GM19035 (cell line): ENCODE data around the gene PIK3R3.

Source experiments
- ATAC-seq: cut with Tn5 transposase; IDR thresholded peaks from one replicate; pipeline ENCODE4 v1.9.1; 2021; ENCODE audit not compliant: unreplicated experiment

The PIK3R3 gene

DNA sequence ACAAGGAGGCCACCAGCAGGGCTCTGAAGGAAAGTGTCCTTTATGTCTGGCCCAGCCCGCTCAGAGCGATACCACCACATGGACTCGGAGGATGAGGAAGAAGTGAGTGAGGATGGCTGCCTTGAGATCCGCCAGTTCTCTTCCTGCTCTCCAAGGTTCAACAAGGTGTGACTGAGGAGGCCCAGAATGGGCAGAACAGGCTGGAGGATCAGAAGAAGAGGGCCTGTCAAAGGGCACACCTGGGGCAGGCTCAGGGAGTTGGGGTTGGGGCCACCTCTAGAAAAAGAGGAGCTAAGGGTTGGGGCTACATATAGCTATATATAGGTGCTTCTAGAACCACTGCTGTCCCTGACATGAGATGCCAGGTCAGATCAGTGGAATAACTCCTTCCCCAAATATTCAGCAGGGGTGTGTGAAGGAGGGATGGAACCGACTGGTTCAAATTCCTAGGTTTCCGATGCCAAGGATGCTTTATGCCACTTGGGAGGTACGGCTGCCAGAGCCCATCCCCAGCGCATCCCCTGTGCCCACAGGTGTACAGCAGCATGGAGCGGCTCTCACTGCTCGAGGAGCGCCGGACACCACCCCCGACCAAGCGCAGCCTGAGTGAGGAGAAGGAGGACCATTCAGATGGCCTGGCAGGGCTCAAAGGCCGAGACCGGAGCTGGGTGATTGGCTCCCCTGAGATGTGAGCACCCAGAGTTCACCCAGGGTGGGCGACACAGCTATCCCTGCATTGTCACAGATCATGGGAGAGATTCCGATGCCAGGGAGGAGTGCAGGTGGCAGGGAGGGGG, 102.2 kb downstream of the PIK3R3 start:
- ATAC-seq = no peak

DNA sequence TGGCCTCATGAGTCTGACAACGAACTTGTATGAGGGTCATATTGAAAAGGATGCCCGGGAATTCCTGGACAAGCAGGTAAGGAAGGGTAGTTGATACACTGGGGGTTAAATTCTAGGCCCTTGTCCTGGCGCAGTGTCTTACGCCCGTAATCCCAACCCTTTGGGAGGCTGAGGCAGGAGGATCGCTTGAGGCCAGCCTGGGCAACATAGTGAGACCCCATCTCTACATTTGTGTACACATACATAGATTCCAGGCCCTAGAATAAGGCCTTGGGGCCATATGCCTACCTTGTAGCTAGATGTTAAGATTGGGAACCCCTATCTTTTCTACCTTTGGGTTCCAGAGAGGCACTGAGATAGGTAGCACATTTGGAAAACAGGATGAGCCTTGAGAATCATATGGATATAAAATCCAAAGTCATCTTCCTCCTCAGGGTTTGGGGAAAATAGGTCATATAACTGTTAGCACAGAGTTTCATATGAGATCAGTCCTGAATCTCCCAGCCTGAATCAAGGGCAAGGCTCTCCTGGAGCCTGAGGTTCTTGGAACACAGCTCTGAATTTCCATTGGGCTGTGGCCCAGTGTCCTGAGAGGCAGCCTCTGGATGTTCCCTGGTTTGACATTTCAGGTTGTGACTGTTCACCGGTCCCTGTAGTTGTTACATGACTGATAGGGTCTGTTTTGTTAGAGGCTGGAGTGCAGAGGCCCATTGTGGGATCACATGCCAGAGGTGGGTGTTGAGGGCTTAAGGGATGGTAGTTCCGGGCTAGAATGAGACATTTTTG, 104.4 kb downstream of the PIK3R3 start:
- ATAC-seq = no peak

DNA sequence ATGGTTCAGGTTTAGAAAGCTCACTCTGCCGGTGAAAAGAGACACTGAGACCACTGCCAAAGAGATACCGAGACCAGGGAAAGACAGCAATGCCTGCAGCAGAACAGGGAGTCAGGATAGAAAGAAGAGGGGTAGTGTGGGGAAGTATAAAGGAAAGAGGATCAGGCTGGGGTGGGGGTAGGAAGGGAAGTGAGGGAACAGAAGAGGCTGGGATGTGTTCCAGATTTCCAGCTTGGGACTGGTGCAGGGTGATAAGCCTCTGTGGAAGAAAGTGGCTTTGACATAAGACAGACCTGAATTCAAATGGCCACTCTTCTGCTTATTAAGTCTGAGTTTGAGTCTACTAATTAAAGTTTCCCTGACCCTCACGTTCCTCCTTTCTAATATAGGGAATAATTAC, 105.9 kb downstream of the PIK3R3 start:
- ATAC-seq = no peak

DNA sequence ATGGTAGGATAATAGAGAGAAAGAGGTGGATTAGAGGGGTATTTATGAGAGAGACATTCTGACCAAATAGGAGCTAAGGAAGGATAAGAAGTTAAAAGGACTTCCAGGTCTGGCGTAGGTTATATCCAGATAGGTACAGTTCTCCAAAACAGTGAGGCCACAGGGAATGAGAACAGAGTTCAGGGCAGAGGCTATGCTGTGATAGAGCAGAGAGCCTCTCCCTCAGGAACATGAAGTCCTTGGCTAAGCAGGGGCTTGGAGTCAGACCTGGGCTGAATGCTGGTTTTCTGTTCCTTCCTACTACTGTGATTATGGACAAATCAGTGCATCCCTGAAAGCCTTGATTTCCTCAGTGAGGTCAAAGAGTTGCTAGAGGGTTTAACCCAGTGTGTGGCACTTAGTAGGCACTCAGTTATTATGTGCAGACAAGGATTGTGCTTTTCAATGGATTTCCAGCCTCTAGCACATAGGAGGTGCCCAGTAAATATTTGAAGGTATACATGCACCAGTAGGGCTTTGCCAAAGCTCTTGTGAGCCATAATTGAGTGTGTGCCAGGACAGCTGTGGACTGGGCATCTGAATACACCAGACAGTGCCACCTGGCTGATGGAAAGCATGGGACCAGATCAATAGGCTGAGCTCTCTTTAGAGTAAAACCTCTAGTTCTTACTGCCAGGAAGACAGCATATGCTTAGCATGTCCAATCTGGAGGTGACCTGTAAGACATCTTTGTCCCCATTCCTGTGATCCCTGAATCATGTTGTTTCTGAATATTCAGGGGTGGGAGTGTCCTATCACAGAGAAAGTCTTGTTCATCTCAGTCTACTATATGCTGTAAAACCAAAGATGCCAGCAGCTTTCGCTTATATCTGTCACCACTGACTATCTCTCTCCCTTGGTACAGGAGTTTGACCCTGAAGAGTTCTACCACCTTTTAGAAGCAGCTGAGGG, 111.1 kb downstream of the PIK3R3 start:
- no peak for ATAC-seq

DNA sequence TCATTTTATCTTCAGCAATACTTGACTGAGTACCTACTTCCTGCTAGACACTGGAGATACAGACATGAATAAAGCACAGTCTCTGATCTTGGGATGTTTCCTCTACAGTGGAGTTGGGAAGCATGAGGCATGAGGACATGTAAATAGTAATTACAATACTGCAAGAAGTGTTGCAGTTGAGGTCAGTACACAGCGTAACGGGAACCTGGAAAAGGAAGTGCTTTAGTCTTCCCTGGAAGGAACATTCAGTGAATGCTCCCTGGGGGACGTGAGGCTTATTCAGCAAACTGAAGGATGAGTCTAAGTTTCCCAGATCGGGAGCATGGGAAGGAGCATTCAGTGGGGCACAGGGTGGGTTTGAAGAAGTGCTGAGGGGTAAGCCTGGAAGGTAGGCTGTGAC, 112.4 kb downstream of the PIK3R3 start:
- no peak for ATAC-seq

DNA sequence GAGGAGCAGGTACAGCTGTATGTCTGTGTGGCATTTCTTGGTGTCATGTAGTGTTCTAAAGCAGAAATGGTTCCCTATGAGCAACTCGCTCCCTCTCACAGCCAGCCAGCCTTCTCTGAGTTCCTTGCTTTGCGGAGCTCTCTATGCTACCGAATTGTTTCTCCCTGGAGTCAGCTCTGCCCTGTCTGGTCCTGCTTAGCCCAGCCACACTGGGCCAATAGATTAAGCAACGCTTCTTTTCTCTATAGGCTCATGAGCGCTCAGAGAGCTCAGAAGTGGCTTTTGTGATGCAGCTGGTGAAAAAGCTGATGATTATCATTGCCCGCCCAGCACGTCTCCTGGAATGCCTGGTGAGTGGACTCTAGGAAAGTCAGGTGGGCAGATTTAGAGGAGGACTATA, 113.1 kb downstream of the PIK3R3 start:
- no peak for ATAC-seq

DNA sequence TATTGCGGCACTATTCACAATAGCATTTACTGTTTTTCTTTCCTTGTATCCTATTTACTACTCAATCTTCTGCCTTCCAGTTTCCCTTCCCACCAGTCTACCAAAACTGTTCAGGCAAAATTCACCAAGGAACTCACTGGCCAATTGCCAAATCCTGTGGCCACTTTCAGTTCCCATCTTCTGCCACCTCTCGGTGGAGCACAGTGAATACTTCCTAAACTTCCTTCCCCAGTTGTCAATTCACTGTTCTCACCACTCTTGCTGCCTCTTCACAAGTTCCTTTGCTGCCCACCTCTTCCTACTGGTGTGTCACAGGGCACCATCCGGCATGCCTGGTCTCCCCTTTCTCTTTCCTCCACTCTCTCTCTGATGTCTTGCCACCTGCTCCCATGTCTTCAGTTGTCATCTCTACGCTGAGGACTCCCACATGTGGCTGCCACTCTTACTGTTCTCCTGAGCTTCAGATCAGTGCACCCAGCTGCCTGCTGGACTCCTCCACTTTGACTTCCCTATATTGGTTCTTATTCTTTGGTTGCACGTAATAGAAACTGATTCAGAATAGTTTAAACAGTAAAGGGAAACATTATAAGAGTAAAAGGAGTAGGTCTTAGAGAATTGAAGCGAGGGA, 114.4 kb downstream of the PIK3R3 start:
- no peak for ATAC-seq

DNA sequence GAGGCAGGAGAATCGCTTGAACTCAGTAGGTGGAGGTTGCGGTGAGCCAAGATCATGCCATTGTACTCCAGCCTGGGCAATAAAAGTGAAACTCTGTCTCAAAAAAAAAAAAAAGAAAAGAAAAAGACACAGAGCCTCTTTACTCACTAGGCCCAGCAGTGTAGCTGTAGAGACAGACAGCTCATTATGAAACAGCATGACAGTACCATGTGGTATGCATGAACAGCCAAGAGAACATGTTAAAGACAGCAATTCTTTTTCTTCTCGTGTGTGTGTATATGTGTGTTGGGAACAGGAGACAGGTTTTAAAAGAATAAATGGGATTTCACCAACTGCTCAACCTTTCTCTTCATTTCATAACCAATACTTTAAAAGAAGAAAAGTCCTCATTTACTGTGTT, 118.8 kb downstream of the PIK3R3 start:
- ATAC-seq = no peak

DNA sequence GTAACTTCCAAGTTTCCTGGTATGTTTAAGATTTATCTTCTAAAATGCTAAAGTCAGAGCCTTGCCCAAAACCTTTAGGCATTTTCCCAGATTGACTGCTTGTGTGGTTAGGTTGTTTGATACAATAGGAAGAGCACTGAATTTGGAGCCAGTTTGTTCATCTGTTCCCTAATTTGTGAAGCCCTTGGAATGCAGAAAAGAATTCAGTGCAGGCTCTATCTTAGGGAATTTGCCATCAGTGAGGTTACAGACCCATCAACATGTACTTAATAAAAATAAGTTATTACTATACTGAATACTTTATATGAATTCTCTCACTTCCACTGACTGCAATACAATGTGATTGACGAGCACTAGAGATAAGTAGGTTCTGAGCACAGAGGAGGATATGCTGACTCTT, 120.2 kb downstream of the PIK3R3 start:
- ATAC-seq = no peak

DNA sequence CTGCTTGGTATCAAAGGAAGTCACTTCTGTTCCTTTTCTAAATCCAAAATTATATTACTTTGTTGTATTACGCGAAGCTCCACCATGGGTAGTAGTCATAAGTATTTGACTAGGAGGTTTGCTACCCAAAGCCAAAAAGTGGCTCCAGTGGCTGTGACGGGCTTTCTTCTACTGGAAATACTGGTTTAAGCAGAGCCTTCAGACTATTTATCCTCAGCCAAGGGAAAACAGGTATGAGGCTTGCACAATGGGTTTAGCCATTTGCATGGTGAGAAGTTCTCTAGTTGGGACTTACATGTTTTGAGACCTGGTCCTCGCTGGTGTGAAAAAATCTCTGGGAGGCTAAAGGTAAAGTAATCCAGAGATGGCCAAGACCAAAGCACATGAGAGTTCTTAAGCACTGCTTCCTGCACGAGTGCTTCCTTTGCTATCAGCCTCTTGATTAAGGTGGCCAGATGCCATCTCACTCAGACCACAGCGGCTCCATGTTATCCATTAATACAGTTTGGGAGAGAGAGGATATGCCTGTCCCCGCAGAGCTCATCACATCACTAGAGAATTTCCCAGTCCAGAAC, 121.2 kb downstream of the PIK3R3 start:
- no peak for ATAC-seq

DNA sequence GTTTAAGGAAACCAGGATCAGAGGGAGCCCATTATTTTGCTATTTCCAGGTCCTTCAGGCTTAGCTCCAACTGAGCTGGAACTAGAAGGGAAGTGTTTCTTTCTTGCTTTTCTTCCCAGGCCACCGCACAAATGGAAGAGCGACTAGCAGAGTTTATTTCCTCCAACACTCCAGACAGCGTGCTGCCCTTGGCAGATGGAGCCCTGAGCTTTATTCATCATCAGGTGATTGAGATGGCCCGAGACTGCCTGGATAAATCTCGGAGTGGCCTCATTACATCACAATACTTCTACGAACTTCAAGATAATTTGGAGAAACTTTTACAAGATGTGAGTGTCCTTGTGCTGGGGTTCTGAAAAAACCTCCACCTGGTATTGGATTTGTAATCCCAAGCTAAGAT, 121.8 kb downstream of the PIK3R3 start:
- no peak for ATAC-seq

DNA sequence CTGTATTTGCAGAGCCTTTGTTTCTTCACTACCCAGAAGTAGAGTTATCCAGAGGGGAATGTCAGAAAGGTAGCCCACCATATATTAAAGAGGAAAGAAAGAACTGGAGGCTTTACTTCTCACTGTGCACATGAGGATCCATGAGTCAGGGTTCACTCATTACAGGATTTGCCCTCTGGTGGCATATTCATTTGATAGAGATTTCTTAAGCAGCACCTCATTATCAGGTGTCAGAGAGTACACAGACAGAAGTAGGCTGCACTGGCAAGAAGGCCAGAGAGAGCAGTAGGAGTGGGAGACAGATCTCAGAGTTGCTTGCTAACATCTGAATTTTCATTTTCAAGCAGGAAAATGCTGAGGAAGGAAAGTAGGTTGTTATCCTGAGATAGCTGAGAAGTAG, 123.8 kb downstream of the PIK3R3 start:
- ATAC-seq = no peak

DNA sequence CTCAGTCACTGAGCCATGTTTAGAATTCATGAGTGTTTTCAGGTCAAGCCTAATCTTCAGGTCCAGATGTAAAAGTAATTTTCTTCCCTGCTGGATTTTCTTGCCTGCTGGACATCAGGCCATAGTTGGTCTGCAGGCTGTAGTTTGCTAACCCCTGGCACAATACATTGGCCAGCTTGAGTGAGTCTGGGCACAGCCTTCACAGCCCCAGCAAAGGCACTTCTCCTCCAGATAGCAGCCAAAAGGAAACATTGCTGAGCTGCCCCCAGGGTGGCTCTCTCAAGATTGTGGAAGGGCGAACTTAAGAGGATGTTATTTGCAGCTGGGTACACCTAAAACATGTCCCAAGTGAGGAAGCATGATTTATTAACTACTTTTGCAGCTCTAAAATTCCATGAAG, 126.8 kb downstream of the PIK3R3 start:
- ATAC-seq = no peak

DNA sequence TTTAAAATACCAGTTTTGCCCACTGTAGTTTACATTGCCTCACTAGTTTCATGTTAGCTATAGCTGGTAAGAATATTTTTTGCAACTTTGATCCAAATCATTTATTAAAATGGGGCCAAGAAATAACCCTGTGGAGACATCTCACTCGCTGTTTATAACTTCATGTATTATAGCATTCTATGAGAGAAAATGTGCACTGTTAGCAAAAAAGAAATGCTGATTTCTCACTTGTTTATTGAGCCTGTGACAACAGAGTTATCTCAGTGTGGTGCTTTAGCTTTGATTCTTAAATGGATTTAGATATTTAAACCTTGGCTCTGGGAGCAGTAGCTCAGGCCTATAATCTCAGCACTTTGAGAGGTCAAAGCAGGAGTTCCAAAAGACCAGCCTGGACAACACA, 127.9 kb downstream of the PIK3R3 start:
- no peak for ATAC-seq

DNA sequence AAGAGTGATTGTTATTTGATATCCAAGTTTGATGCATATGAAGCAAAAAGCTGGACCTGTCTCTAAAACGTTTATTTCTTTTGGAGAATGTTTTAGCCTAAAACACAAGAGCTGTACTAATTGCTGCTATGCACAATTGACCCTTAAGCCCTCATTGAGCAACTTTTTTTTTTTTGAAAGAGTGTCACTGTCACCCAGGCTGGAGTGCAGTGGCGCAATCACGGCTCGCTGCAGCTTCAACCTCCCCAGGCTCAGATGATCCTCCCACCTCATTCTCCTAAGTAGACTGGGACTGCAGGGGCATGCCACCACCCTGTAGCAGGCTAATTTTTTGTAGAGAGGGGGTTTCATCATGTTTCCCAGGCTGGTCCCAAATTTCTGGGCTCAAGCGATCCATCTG, 129.1 kb downstream of the PIK3R3 start:
- no peak for ATAC-seq

DNA sequence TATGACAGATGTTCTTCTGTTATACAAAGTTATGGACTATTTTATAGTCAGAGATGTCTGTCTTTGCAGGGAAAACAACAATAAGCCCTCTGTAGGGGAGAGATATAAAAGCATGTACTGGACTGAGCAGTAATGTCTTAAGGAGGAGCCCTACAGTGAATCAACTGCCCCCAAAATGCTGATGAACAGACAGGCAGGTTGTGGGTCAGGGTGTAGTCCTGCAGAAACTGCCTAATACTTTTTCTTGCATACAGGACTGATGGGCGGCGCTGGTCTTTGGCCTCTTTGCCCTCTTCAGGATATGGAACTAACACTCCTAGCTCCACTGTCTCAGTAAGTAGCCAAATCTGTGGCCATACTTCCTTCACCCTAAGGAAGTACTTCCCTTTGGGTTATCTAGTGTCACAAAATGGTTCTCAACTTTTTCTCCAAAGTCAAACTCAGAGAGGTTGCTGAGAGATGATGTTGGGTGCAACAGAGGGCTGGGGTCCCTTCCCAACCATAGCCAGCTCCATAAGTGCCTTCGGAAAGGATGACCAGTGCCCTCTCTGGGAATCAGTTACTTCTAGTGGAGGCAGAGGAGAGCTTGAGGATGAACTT, 129.8 kb downstream of the PIK3R3 start:
- ATAC-seq = no peak

DNA sequence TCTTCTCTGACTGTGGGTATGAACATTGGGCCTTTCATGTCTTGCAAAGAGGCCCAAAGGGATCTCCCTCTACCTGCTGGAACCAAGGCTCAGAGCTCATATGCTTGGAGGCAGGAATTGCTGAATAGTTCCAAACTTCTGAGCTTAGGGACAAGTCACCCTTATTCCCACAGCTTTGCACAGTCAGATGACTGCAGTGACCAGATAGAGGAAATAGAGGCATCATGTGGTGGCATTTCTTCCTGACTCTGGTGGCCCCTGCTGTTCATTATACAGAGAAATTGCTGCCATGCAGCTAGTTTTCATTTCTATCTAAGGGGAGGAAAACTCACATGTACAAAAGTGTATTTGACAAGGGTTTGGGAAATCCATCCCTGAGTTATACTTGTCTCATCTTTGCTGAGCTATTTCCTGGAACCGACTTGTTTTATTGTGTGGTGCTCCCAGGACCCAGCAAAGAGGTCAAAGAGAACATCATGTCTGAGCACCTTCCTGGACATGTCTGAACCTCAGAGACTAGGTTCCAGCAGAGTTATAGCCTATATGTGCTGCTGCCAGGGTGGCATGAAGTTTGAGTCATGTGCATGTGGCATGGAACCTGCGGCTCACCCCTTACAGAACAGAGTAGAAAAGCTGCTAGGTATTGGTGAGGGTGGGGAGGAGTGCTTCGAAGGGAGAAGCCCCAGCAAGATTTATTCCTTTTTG, 131.2 kb downstream of the PIK3R3 start:
- ATAC-seq = no peak

DNA sequence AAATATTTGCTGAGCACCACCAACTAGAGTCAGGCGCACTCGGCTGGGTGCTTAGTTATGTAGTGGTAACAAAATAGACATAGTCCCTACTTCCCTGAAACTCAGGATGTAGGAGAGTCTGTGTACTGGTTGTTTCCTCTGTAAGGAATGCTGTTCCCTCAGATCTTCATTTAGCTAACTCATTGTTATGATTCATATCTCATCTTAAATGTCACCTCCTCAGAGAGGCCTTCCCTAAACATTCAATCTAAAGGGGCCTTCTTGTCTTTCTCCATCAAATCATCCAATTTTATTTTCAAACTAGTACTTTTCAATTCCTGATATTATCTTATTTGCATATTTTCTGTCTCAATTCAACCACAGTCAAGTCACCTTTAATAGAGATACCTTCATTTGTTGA, 132.9 kb downstream of the PIK3R3 start:
- no peak for ATAC-seq

DNA sequence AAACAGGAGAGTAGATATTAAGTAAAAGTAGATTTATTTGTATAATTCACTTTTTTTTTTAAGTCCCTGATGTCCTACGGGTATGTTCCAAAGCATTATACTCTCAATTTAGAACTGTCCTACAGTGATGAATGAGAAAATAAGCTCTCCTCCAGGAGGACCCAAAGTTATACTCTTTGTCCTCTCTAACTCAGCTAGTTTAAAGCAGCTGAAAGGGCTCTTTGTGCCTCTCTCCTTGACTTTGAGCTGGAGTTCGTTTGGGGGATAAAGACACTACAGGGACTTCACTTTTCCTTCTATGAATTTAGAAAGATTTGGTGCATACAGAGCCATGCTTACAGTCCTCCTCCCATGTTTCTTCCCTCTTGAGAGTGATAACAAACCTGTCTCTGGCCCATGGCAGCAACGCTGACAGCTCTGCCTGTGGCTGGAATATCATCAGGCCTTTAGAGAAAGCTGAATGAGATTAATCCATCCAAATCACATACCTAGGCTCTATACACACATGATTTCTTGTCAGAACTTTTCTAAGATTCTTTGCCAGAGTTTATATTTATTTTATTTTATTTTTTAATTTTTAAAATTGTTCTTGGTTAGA, 134.3 kb downstream of the PIK3R3 start:
- ATAC-seq = no peak
